Tibial artery (tissue), 4 donors: Measurements from ENCODE around the gene SPATA31E1.
A peak's percentile ranks its signal among the peaks of the same experiment; 100 is the strongest.

Experiments used
- DNase-seq, 2 donors: peaks; one replicate each; pipeline ENCODE4 v3.0.0-alpha.2; 2019
- H3K27ac ChIP-seq, 2 donors: fragments of 200-600 bp; sonication (generic) in 1 of 2; 1 replicate in 1 of 2; 2 replicates in 1 of 2; pipeline ENCODE4 v1.5.1; 2018 to 2019; ENCODE audit warnings: mild to moderate bottlenecking in 1 of 2
- H3K27me3 ChIP-seq, 2 donors: fragments of 200-600 bp; sonication (generic) in 1 of 2; one replicate each; pipeline versions ENCODE4 v1.5.1 to v1.6.0; 2016 to 2019
- H3K36me3 ChIP-seq, 3 donors: fragments of 200-600 bp; sonication (generic) in 2 of 3; one replicate each; pipeline ENCODE4 v1.5.1; 2016 to 2019; ENCODE audit warnings: mild to moderate bottlenecking in 2 of 3
- H3K4me1 ChIP-seq, 4 donors: fragments of 200-600 bp; sonication (generic) in 2 of 4; 1 replicate in 3 of 4; 2 replicates in 1 of 4; pipeline ENCODE4 v1.5.1; 2016 to 2019
- H3K4me3 ChIP-seq, 2 donors: fragments of 200-600 bp; sonication (generic) in 1 of 2; 1 replicate in 1 of 2; 2 replicates in 1 of 2; pipeline ENCODE4 v1.5.1; 2018 to 2019; ENCODE audit warnings: mild to moderate bottlenecking in 2 of 2
- H3K9me3 ChIP-seq, 3 donors: fragments of 200-600 bp; sonication (generic) in 1 of 3; one replicate each; pipeline ENCODE4 v1.5.1; 2016 to 2019
- CTCF ChIP-seq, 2 experiments: fragments of 200-600 bp in 1 of 2; fragments of 450-650 bp in 1 of 2; IDR thresholded peaks; one replicate each; pipeline ENCODE4 v1.5.1; 2017 to 2019; ENCODE audit warnings: antibody characterized with exemption in 2 of 2, mild to moderate bottlenecking in 1 of 2, moderate library complexity in 1 of 2
- intact Hi-C: fragments of 100-400 bp; cut with DNase I; formaldehyde crosslinking; loops from one replicate; pipeline ENCODE4 v1.15.0; 2023; ENCODE audit warnings: low total_unique reads

The SPATA31E1 gene

GRCh38 chr9:87889882-87890252 is 7.2 kb downstream of the SPATA31E1 start:
- Histone ChIP-seq H3K27me3 (no peaks in the 10 kb centered on the region), H3K9me3 (peaks cover 0 to 6% (median under 1%) of the 10 kb centered on the region in 3 donors), H3K4me3 (no peak overlapping the region), H3K27ac (no peak overlapping the region), H3K4me1 (no peaks in the 10 kb centered on the region), H3K36me3 (no peaks in the 10 kb centered on the region)
- intact Hi-C loops: no loop called here
- peak in 1 of 2 donors; percentile 62 for DNase-seq
- TF ChIP-seq CTCF (IDR thresholded peaks at IDR 0.05): no peak

- H3K27me3 ChIP-seq: no peaks in the 10 kb centered on the region
- no peak for TF ChIP-seq CTCF (IDR thresholded peaks at IDR 0.05)
- no peak overlapping the region for H3K4me3 ChIP-seq
- H3K9me3 ChIP-seq: peaks cover 0 to 8% (median 6%) of the 10 kb centered on the region in 3 donors
- no peaks in the 10 kb centered on the region for H3K36me3 ChIP-seq
- H3K27ac ChIP-seq: no peak overlapping the region
- DNase-seq: no peak
- intact Hi-C loops: no loop called here
- no peaks in the 10 kb centered on the region for H3K4me1 ChIP-seq
Measured at GRCh38 chr9:87890837-87891236, 8.2 kb downstream of the SPATA31E1 start.

- no peak for DNase-seq
- intact Hi-C loops: no loop called here
- no peak for TF ChIP-seq CTCF (IDR thresholded peaks at IDR 0.05)
Measured at GRCh38 chr9:87891754-87892153, 9.1 kb downstream of the SPATA31E1 start.

GRCh38 chr9:87892956-87893355 is 10.3 kb downstream of the SPATA31E1 start:
- H3K36me3 ChIP-seq: no peaks in the 10 kb centered on the region
- H3K27me3 ChIP-seq: no peaks in the 10 kb centered on the region
- TF ChIP-seq CTCF (IDR thresholded peaks at IDR 0.05): no peak
- DNase-seq: no peak
- H3K4me3 ChIP-seq: no peak overlapping the region
- intact Hi-C loops: no loop called here
- H3K4me1 ChIP-seq: no peaks in the 10 kb centered on the region
- H3K27ac ChIP-seq: no peak overlapping the region
- H3K9me3 ChIP-seq: peaks cover 0 to 8% (median 6%) of the 10 kb centered on the region in 3 donors

More at GRCh38 chr9:87891754-87892153, 9.1 kb downstream of the SPATA31E1 start:
- H3K27ac ChIP-seq: no peak overlapping the region
- no peaks in the 10 kb centered on the region for H3K36me3 ChIP-seq
- H3K9me3 ChIP-seq: peaks cover 0 to 8% (median 6%) of the 10 kb centered on the region in 3 donors
- no peak overlapping the region for H3K4me3 ChIP-seq
- H3K4me1 ChIP-seq: no peaks in the 10 kb centered on the region
- H3K27me3 ChIP-seq: no peaks in the 10 kb centered on the region

GRCh38 chr9:87894998-87895625 is 12.4 kb downstream of the SPATA31E1 start:
- Histone ChIP-seq H3K9me3 (peaks cover 0 to 8% (median 6%) of the 10 kb centered on the region in 3 donors), H3K4me1 (no peaks in the 10 kb centered on the region), H3K36me3 (no peaks in the 10 kb centered on the region), H3K27ac (no peak overlapping the region), H3K27me3 (no peaks in the 10 kb centered on the region), H3K4me3 (no peak overlapping the region)
- intact Hi-C loops: no loop called here
- no peak for DNase-seq
- no peak for TF ChIP-seq CTCF (IDR thresholded peaks at IDR 0.05)
